HepG2 (cell line): ENCODE data around the gene LMAN2. TPM values are rescaled to one million over a fixed set of nuclear protein-coding genes. Genes with fewer than 3 reads are reported as not detected.
A peak's percentile ranks its signal among the peaks of the same experiment; 100 is the strongest.

ENCODE experiments used
- ARID5B ChIP-seq: IDR thresholded peaks from 2 replicates; pipeline ENCODE4 v1.4.0; 2020; ENCODE audit warnings: mild to moderate bottlenecking, missing genetic modification reagents
- FUBP1 ChIP-seq: sonication (generic); formaldehyde crosslinking; IDR thresholded peaks from 2 replicates; pipeline ENCODE4 v1.5.1; 2020; ENCODE audit warnings: missing genetic modification reagents, mild to moderate bottlenecking, borderline replicate concordance
- GLMP ChIP-seq: sonication (generic); formaldehyde crosslinking; IDR thresholded peaks from 2 replicates; pipeline ENCODE4 v1.9.0; 2021; ENCODE audit warnings: missing genetic modification reagents, mild to moderate bottlenecking, borderline replicate concordance
- GTF2F1 ChIP-seq: fragments of 150-350 bp; IDR thresholded peaks from 2 replicates; pipeline ENCODE4 v1.6.1; 2014; ENCODE audit warnings: low read length
- HDAC2 ChIP-seq: sonication (generic); formaldehyde crosslinking; IDR thresholded peaks from 2 replicates; pipeline ENCODE4 v1.4.0; 2020; ENCODE audit warnings: missing genetic modification reagents
- KLF16 ChIP-seq, 2 experiments: sonication (generic) in 1 of 2; formaldehyde crosslinking in 1 of 2; IDR thresholded peaks; 2 replicates each; pipeline versions ENCODE4 v1.6.1 to v1.8.0; 2016 to 2023; ENCODE audit warnings: missing genetic modification reagents in 2 of 2, missing compliant biosample characterization in 1 of 2
- KLF9 ChIP-seq: IDR thresholded peaks from 2 replicates; pipeline ENCODE4 v1.6.1; 2016; ENCODE audit warnings: low read depth
- NCOA1 ChIP-seq: sonication (generic); formaldehyde crosslinking; IDR thresholded peaks from 2 replicates; pipeline ENCODE4 v1.9.0; 2021; ENCODE audit warnings: missing genetic modification reagents
- PAWR ChIP-seq: sonication (generic); formaldehyde crosslinking; IDR thresholded peaks from 2 replicates; pipeline ENCODE4 v1.4.0; 2020; ENCODE audit warnings: missing genetic modification reagents, mild to moderate bottlenecking, borderline replicate concordance
- PHF21A ChIP-seq: sonication (generic); formaldehyde crosslinking; IDR thresholded peaks from 2 replicates; pipeline ENCODE4 v1.5.0; 2020; ENCODE audit warnings: mild to moderate bottlenecking, missing genetic modification reagents
- SRY ChIP-seq: sonication (generic); formaldehyde crosslinking; IDR thresholded peaks from 2 replicates; pipeline ENCODE4 v1.8.0; 2022; ENCODE audit warnings: mild to moderate bottlenecking, missing genetic modification reagents
- TEAD3 ChIP-seq: optimal IDR thresholded peaks from 2 replicates; pipeline ENCODE3; 2016; ENCODE audit warnings: borderline replicate concordance
- TSC22D2 ChIP-seq: sonication (generic); formaldehyde crosslinking; IDR thresholded peaks from 2 replicates; pipeline ENCODE4 v1.5.1; 2020; ENCODE audit warnings: missing genetic modification reagents, mild to moderate bottlenecking, borderline replicate concordance
- ZBTB20 ChIP-seq: sonication (generic); formaldehyde crosslinking; IDR thresholded peaks from 2 replicates; pipeline ENCODE4 v1.8.1; 2023; ENCODE audit warnings: missing genetic modification reagents, low read depth, mild to moderate bottlenecking, borderline replicate concordance
- ZFX ChIP-seq: sonication (generic); formaldehyde crosslinking; IDR thresholded peaks from 2 replicates; pipeline ENCODE4 v1.4.0; 2020; ENCODE audit warnings: mild to moderate bottlenecking, low read depth, missing genetic modification reagents, moderate library complexity
- ZNF501 ChIP-seq: sonication (generic); formaldehyde crosslinking; IDR thresholded peaks from 2 replicates; pipeline ENCODE4 v1.5.1; 2020; ENCODE audit warnings: mild to moderate bottlenecking, moderate library complexity, missing genetic modification reagents
- ZNF510 ChIP-seq: sonication (generic); formaldehyde crosslinking; IDR thresholded peaks from 2 replicates; pipeline ENCODE4 v1.4.0; 2020; ENCODE audit warnings: low read depth, mild to moderate bottlenecking, missing genetic modification reagents
- ZNF761 ChIP-seq: sonication (generic); formaldehyde crosslinking; conservative IDR thresholded peaks from 2 replicates; pipeline ENCODE4 v1.4.0; 2020; ENCODE audit warnings: mild to moderate bottlenecking, missing genetic modification reagents
- ZNF776 ChIP-seq: sonication (generic); formaldehyde crosslinking; IDR thresholded peaks from 2 replicates; pipeline ENCODE4 v1.4.0; 2020; ENCODE audit warnings: mild to moderate bottlenecking, missing genetic modification reagents
- polyA plus RNA-seq, 8 experiments: library from polyadenylated mRNA; depleted of rRNA in 3 of 8; stranded (reverse) in 7 of 8; unstranded in 1 of 8; fragments of >200 nt; fragmentation: Illumina TruSeq in 4 of 8; extraction: Trizol in 4 of 8; gene quantifications; 2 replicates each; pipeline versions ENCODE4 v1.2.1 to v1.2.3, GENCODE V29; 2011 to 2016; ENCODE audit warnings: low read depth in 4 of 8, missing spikeins in 1 of 8, mixed read lengths in 1 of 8; ENCODE audit not compliant: insufficient read depth in 1 of 8
- total RNA-seq, 5 experiments: library from RNA; depleted of rRNA; stranded (reverse); fragments of >200 nt; fragmentation: Illumina TruSeq; extraction: Trizol; gene quantifications; 2 replicates each; pipeline ENCODE4 v1.2.3, GENCODE V29; 2016; ENCODE audit warnings: low read depth in 1 of 5
- TF ChIP-seq, protein P1 (sequence below): sonication (generic); formaldehyde crosslinking; IDR thresholded peaks from 2 replicates; pipeline ENCODE4 v1.5.0; 2020; ENCODE audit warnings: missing genetic modification reagents

The LMAN2 gene
- total and polyA plus RNA-seq, 2 of the 13 experiments (the other 11 are each of a cell fraction or from before 2014, with no cell fraction given): 191 to 197 TPM

DNA sequence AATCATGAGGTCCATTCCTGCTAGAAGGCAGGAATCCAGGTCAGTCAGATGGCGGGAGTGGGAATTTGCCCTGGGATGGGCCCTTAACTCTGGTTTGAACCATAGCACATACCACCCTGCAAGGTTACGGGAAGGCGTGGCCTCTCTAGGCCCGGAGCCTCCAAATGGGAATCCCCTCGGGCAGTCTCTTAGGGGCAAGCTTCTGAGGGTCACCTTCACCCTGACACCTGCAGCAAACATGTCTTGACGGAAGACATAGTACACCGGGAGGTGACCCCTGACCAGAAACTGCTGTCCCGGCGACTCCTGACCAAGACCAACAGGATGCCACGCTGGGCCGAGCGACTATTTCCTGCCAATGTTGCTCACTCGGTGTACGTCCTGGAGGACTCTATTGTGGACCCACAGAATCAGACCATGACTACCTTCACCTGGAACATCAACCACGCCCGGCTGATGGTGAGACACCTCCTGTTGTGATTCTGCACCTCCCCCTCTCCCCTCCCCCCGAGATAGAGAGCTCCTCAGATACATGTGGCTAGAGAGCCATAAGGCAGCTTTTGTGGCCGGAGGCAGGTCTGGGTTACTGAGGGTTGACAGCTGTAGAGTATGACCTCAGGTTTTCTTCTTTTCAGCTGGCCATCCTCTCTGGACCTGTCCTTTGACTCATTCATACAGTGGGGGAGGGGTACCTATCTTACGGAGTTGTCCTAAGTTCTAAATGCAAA is 46.9 kb downstream of the LMAN2 start (continued):
- TF ChIP-seq GLMP (CRISPR knock-in tag): no peak
- peak; percentile 23; the same call in 1 of the 2 replicates for TF ChIP-seq PHF21A (CRISPR knock-in tag)
- TF ChIP-seq ARID5B (CRISPR knock-in tag): 0 out of 2 replicates have a peak, but pooled peaks have one; percentile 10
- no peak for TF ChIP-seq GTF2F1
- TF ChIP-seq PAWR (CRISPR knock-in tag): no peak
- no peak for TF ChIP-seq SRY
- no peak for TF ChIP-seq KLF9 (CRISPR knock-in tag)
- TF ChIP-seq ZNF510 (CRISPR knock-in tag): no peak
- TF ChIP-seq TSC22D2 (CRISPR knock-in tag): no peak
- peak; percentile 37 for TF ChIP-seq TEAD3 (CRISPR knock-in tag)
- peak; percentile 49 for TF ChIP-seq ZFX (CRISPR knock-in tag)
- peak; percentile 3; the same call in 1 of the 2 replicates for TF ChIP-seq ZNF501 (CRISPR knock-in tag)
- no peak for TF ChIP-seq KLF16 (CRISPR knock-in tag; IDR thresholded peaks at IDR 0.05)
- no peak for TF ChIP-seq HDAC2 (CRISPR knock-in tag)
- no peak for TF ChIP-seq NCOA1 (CRISPR knock-in tag)
- TF ChIP-seq, protein P1, sequence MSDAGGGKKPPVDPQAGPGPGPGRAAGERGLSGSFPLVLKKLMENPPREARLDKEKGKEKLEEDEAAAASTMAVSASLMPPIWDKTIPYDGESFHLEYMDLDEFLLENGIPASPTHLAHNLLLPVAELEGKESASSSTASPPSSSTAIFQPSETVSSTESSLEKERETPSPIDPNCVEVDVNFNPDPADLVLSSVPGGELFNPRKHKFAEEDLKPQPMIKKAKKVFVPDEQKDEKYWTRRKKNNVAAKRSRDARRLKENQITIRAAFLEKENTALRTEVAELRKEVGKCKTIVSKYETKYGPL: no peak
- TF ChIP-seq FUBP1: 0 out of 2 replicates have a peak, but pooled peaks have one; percentile 59
- TF ChIP-seq ZNF761: no peak
- no peak for TF ChIP-seq ZNF776 (CRISPR knock-in tag)
- 0 out of 2 replicates have a peak, but pooled peaks have one; percentile 7 for TF ChIP-seq ZBTB20 (CRISPR knock-in tag)
